ENCODE results near the gene IRF2.

The IRF2 gene

GRCh38 chr4:184423003-184423686 lies 51.2 kb downstream of the IRF2 start:
- no peak overlapping the region for H3K27ac ChIP-seq
- TF ChIP-seq ZFX (IDR thresholded peaks at IDR 0.05; ENCODE audit: borderline replicate concordance) (no peak), CTCF (IDR thresholded peaks at IDR 0.05) (no peak)

GRCh38 chr4:184422378-184422777 lies 52.0 kb downstream of the IRF2 start:
- H3K27ac ChIP-seq: no peak overlapping the region
- TF ChIP-seq ZFX (IDR thresholded peaks at IDR 0.05; ENCODE audit: borderline replicate concordance) (no peak), CTCF (IDR thresholded peaks at IDR 0.05) (no peak)

- TF ChIP-seq ZFX (IDR thresholded peaks at IDR 0.05; ENCODE audit: borderline replicate concordance) (no peak), CTCF (IDR thresholded peaks at IDR 0.05) (no peak)
- H3K27ac ChIP-seq: no peak overlapping the region
Observed at GRCh38 chr4:184421533-184422155, 52.7 kb downstream of the IRF2 start.

- TF ChIP-seq ZFX (IDR thresholded peaks at IDR 0.05; ENCODE audit: borderline replicate concordance) (no peak), CTCF (IDR thresholded peaks at IDR 0.05) (no peak)
- H3K27ac ChIP-seq: no peak overlapping the region
Observed at GRCh38 chr4:184420881-184421416, 53.4 kb downstream of the IRF2 start.

GRCh38 chr4:184420402-184420801 lies 53.9 kb downstream of the IRF2 start:
- H3K27ac ChIP-seq: no peak overlapping the region
- TF ChIP-seq CTCF (IDR thresholded peaks at IDR 0.05): no peak
- TF ChIP-seq ZFX (IDR thresholded peaks at IDR 0.05; ENCODE audit: borderline replicate concordance): no peak

- no peak for TF ChIP-seq ZFX (IDR thresholded peaks at IDR 0.05; ENCODE audit: borderline replicate concordance)
- no peak overlapping the region for H3K27ac ChIP-seq
Observed at GRCh38 chr4:184419976-184420375, 54.4 kb downstream of the IRF2 start.

- no peak overlapping the region for H3K27ac ChIP-seq
- TF ChIP-seq ZFX (IDR thresholded peaks at IDR 0.05; ENCODE audit: borderline replicate concordance) (no peak), CTCF (IDR thresholded peaks at IDR 0.05) (no peak)
Observed at GRCh38 chr4:184417802-184418511, 56.4 kb downstream of the IRF2 start.

Data from 22Rv1 (cell line).